Transverse colon (tissue), 4 donors: ENCODE results near the gene RHOT1.

Experiments used
- EP300 ChIP-seq: sonication (generic); formaldehyde crosslinking; IDR thresholded peaks from one replicate; pipeline ENCODE4 v1.6.1; 2017; ENCODE audit warnings: antibody characterized with exemption, low read depth
- POLR2A ChIP-seq: fragments of 450-650 bp; IDR thresholded peaks from one replicate; pipeline ENCODE4 v1.6.1; 2016; ENCODE audit warnings: antibody characterized with exemption, mild to moderate bottlenecking, moderate library complexity
- POLR2AphosphoS5 ChIP-seq, 3 donors: sonication (generic); formaldehyde crosslinking; IDR thresholded peaks; one replicate each; pipeline ENCODE4 v1.6.1; 2016; ENCODE audit warnings: antibody characterized with exemption in 3 of 3
- TF ChIP-seq, protein P1 (sequence below), 5 experiments: fragments of 200-600 bp in 3 of 5; fragments of 450-650 bp in 2 of 5; sonication (generic) in 3 of 5; IDR thresholded peaks; 1 replicate in 2 of 5; 2 replicates in 3 of 5; pipeline ENCODE4 v1.5.1; 2016 to 2017; ENCODE audit warnings: antibody characterized with exemption in 5 of 5, inconsistent platforms in 3 of 5, mild to moderate bottlenecking in 2 of 5, moderate library complexity in 1 of 5

DNA sequence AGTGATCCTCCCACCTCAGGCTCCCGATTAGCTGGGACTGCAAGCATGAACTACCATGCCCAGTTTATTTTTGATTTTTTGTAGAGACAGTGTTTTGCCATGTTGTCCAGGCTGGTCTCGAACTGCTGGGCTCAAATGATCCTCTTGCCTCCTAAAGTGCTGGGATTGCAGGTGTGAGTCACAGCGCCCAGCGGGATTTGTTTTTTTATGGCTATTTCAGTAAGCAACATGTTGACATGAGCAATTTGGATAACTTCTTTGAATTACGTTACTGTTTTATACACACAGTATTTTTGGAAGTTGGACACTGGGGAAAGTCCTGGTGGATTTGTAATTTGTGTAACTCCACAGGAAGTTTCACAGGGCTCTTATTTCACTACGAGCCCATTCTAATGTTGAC lies 18.5 kb upstream of the RHOT1 start:
- TF ChIP-seq POLR2A = no peak
- TF ChIP-seq, protein P1, sequence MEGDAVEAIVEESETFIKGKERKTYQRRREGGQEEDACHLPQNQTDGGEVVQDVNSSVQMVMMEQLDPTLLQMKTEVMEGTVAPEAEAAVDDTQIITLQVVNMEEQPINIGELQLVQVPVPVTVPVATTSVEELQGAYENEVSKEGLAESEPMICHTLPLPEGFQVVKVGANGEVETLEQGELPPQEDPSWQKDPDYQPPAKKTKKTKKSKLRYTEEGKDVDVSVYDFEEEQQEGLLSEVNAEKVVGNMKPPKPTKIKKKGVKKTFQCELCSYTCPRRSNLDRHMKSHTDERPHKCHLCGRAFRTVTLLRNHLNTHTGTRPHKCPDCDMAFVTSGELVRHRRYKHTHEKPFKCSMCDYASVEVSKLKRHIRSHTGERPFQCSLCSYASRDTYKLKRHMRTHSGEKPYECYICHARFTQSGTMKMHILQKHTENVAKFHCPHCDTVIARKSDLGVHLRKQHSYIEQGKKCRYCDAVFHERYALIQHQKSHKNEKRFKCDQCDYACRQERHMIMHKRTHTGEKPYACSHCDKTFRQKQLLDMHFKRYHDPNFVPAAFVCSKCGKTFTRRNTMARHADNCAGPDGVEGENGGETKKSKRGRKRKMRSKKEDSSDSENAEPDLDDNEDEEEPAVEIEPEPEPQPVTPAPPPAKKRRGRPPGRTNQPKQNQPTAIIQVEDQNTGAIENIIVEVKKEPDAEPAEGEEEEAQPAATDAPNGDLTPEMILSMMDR (IDR thresholded peaks at IDR 0.05) = no peak
- no peak for TF ChIP-seq EP300
- TF ChIP-seq POLR2AphosphoS5 (IDR thresholded peaks at IDR 0.05) = no peak
